HG03280 (cell line): ENCODE results near the gene KCNQ4.

Experiments
- ATAC-seq: cut with Tn5 transposase; IDR thresholded peaks from one replicate; pipeline ENCODE4 v1.9.1; 2021; ENCODE audit warnings: mild to moderate bottlenecking, moderate library complexity; ENCODE audit not compliant: unreplicated experiment

KCNQ4 gene

GRCh38 chr1:40857737-40858136 is 74.2 kb downstream of the KCNQ4 start:
- no peak for ATAC-seq

GRCh38 chr1:40858856-40859416 is 75.3 kb downstream of the KCNQ4 start:
- no peak for ATAC-seq

GRCh38 chr1:40860706-40861223 is 77.2 kb downstream of the KCNQ4 start:
- no peak for ATAC-seq

- peak; percentile 12 for ATAC-seq
Observed at GRCh38 chr1:40861224-40862003, 77.8 kb downstream of the KCNQ4 start.

- peak; percentile 97 for ATAC-seq
Observed at GRCh38 chr1:40862008-40862863, 78.6 kb downstream of the KCNQ4 start, which contains the start of gene CITED4. TSS of gene CITED4 (minus strand) at chr1:40862363. CDS start at chr1:40862127, 236 bp downstream.

- ATAC-seq, result no peak
Observed at GRCh38 chr1:40868051-40868723, 84.6 kb downstream of the KCNQ4 start.

GRCh38 chr1:40870135-40870728 is 86.6 kb downstream of the KCNQ4 start:
- ATAC-seq, result no peak

- no peak for ATAC-seq
Observed at GRCh38 chr1:40872276-40872675, 88.7 kb downstream of the KCNQ4 start.

- ATAC-seq, result no peak
Observed at GRCh38 chr1:40873863-40874472, 90.4 kb downstream of the KCNQ4 start.

GRCh38 chr1:40876436-40876761 is 92.8 kb downstream of the KCNQ4 start:
- ATAC-seq, result no peak

- ATAC-seq, result no peak
Observed at GRCh38 chr1:40876891-40877290, 93.3 kb downstream of the KCNQ4 start.

GRCh38 chr1:40877698-40878097 is 94.1 kb downstream of the KCNQ4 start:
- ATAC-seq, result no peak

- no peak for ATAC-seq
Observed at GRCh38 chr1:40878906-40879305, 95.3 kb downstream of the KCNQ4 start.

GRCh38 chr1:40879482-40880175 is 96.0 kb downstream of the KCNQ4 start:
- no peak for ATAC-seq

- no peak for ATAC-seq
Observed at GRCh38 chr1:40880813-40881549, 97.4 kb downstream of the KCNQ4 start.

- ATAC-seq, result no peak
Observed at GRCh38 chr1:40884055-40884795, 100.6 kb downstream of the KCNQ4 start.

- no peak for ATAC-seq
Observed at GRCh38 chr1:40886318-40887011, 102.9 kb downstream of the KCNQ4 start.

GRCh38 chr1:40887012-40887378 is 103.4 kb downstream of the KCNQ4 start:
- ATAC-seq, result no peak
